ENCODE results near the gene SNRPF.

- TF ChIP-seq CTCF (IDR thresholded peaks at IDR 0.05) (no peak), POLR2A (IDR thresholded peaks at IDR 0.05) (no peak), POLR2AphosphoS5 (IDR thresholded peaks at IDR 0.05) (no peak)
These were observed 7.1 kb upstream of the SNRPF start for GRCh38 chr12:95851606-95852005.

Data from prostate gland (tissue), 2 donors.